Measurements from ENCODE around the gene PRR29. TPM values are rescaled to one million over a fixed set of nuclear protein-coding genes. Genes with fewer than 3 reads are reported as not detected.
"Not testable (repeated sequence)": the region's sequence is repeated elsewhere in the genome, so short reads cannot be mapped to it uniquely, and the experiment has no call there.

PRR29 gene
- total RNA-seq, 1 experiment from 2014 or later = 0.52 TPM

- H3K27me3 ChIP-seq (ENCODE audit: control insufficient read depth, insufficient read depth, low read length) = no peaks in the 10 kb centered on the region; the same call in 1 of the 2 replicates
- no peak overlapping the region for H3K4me3 ChIP-seq (ENCODE audit: insufficient read depth, low read depth, low read length)
- DNase-seq = no peak
- no peaks in the 10 kb centered on the region for H3K36me3 ChIP-seq (replicated peaks; ENCODE audit: control insufficient read depth, insufficient read depth, low read length)
Measured at GRCh38 chr17:63966646-63967264, 31.4 kb upstream of the PRR29 start.

GRCh38 chr17:63967953-63968352, 30.2 kb upstream of the PRR29 start:
- H3K36me3 ChIP-seq (replicated peaks; ENCODE audit: control insufficient read depth, insufficient read depth, low read length) = no peaks in the 10 kb centered on the region
- no peak for DNase-seq
- no peaks in the 10 kb centered on the region; the same call in 1 of the 2 replicates for H3K27me3 ChIP-seq (ENCODE audit: control insufficient read depth, insufficient read depth, low read length)
- no peak overlapping the region for H3K4me3 ChIP-seq (ENCODE audit: insufficient read depth, low read depth, low read length)

- no peak for DNase-seq
- Histone ChIP-seq H3K36me3 (replicated peaks; ENCODE audit: control insufficient read depth, insufficient read depth, low read length) (no peaks in the 10 kb centered on the region), H3K27me3 (ENCODE audit: control insufficient read depth, insufficient read depth, low read length) (no peaks in the 10 kb centered on the region; the same call in 1 of the 2 replicates), H3K4me3 (ENCODE audit: insufficient read depth, low read depth, low read length) (no peak overlapping the region)
Measured at GRCh38 chr17:63969278-63969677, 28.9 kb upstream of the PRR29 start.

GRCh38 chr17:63972796-63973195, 25.4 kb upstream of the PRR29 start, which contains the start of gene SCN4A:
TSS of gene SCN4A (minus strand) at chr17:63972918. CDS start at chr17:63972841, 77 bp downstream.
- no peaks in the 10 kb centered on the region for H3K36me3 ChIP-seq (replicated peaks; ENCODE audit: control insufficient read depth, insufficient read depth, low read length)
- DNase-seq = no peak
- H3K4me3 ChIP-seq (ENCODE audit: insufficient read depth, low read depth, low read length) = no peak within 1 kb of the TSS
- H3K27me3 ChIP-seq (ENCODE audit: control insufficient read depth, insufficient read depth, low read length) = no peaks in the 10 kb centered on the region; the same call in 1 of the 2 replicates

GRCh38 chr17:63973247-63973646, 24.9 kb upstream of the PRR29 start:
- no peaks in the 10 kb centered on the region; the same call in 1 of the 2 replicates for H3K27me3 ChIP-seq (ENCODE audit: control insufficient read depth, insufficient read depth, low read length)
- no peak overlapping the region for H3K4me3 ChIP-seq (ENCODE audit: insufficient read depth, low read depth, low read length)
- H3K36me3 ChIP-seq (replicated peaks; ENCODE audit: control insufficient read depth, insufficient read depth, low read length) = no peaks in the 10 kb centered on the region
- no peak for DNase-seq

- H3K4me3 ChIP-seq (ENCODE audit: insufficient read depth, low read depth, low read length) = no peak overlapping the region
- no peak for DNase-seq
- H3K36me3 ChIP-seq (replicated peaks; ENCODE audit: control insufficient read depth, insufficient read depth, low read length) = no peaks in the 10 kb centered on the region
- H3K27me3 ChIP-seq (ENCODE audit: control insufficient read depth, insufficient read depth, low read length) = no peaks in the 10 kb centered on the region
Measured at GRCh38 chr17:63973930-63974593, 24.1 kb upstream of the PRR29 start.

- Histone ChIP-seq H3K36me3 (replicated peaks; ENCODE audit: control insufficient read depth, insufficient read depth, low read length) (no peaks in the 10 kb centered on the region), H3K27me3 (ENCODE audit: control insufficient read depth, insufficient read depth, low read length) (no peaks in the 10 kb centered on the region), H3K4me3 (ENCODE audit: insufficient read depth, low read depth, low read length) (no peak overlapping the region)
- no peak for DNase-seq
Measured at GRCh38 chr17:63974594-63975192, 23.5 kb upstream of the PRR29 start.

GRCh38 chr17:63975541-63976092, 22.5 kb upstream of the PRR29 start:
- H3K27me3 ChIP-seq (ENCODE audit: control insufficient read depth, insufficient read depth, low read length) = no peaks in the 10 kb centered on the region
- no peak overlapping the region for H3K4me3 ChIP-seq (ENCODE audit: insufficient read depth, low read depth, low read length)
- no peaks in the 10 kb centered on the region for H3K36me3 ChIP-seq (replicated peaks; ENCODE audit: control insufficient read depth, insufficient read depth, low read length)
- no peak for DNase-seq

- H3K4me3 ChIP-seq (ENCODE audit: insufficient read depth, low read depth, low read length) = no peak overlapping the region
- H3K36me3 ChIP-seq (replicated peaks; ENCODE audit: control insufficient read depth, insufficient read depth, low read length) = no peaks in the 10 kb centered on the region
- H3K27me3 ChIP-seq (ENCODE audit: control insufficient read depth, insufficient read depth, low read length) = no peaks in the 10 kb centered on the region
- no peak for DNase-seq
Measured at GRCh38 chr17:63976702-63977101, 21.4 kb upstream of the PRR29 start.

GRCh38 chr17:63978272-63979200, 19.6 kb upstream of the PRR29 start:
- Histone ChIP-seq H3K36me3 (replicated peaks; ENCODE audit: control insufficient read depth, insufficient read depth, low read length) (no peaks in the 10 kb centered on the region), H3K4me3 (ENCODE audit: insufficient read depth, low read depth, low read length) (no peak overlapping the region), H3K27me3 (ENCODE audit: control insufficient read depth, insufficient read depth, low read length) (no peaks in the 10 kb centered on the region)
- no peak for DNase-seq

GRCh38 chr17:63982641-63983040, 15.5 kb upstream of the PRR29 start:
- not testable (repeated sequence) for H3K4me3 ChIP-seq (ENCODE audit: insufficient read depth, low read depth, low read length); H3K36me3 ChIP-seq (replicated peaks; ENCODE audit: control insufficient read depth, insufficient read depth, low read length); H3K27me3 ChIP-seq (ENCODE audit: control insufficient read depth, insufficient read depth, low read length); DNase-seq

GRCh38 chr17:63983320-63983719, 14.8 kb upstream of the PRR29 start:
- no peak for DNase-seq
- Histone ChIP-seq H3K27me3 (ENCODE audit: control insufficient read depth, insufficient read depth, low read length) (no peaks in the 10 kb centered on the region), H3K4me3 (ENCODE audit: insufficient read depth, low read depth, low read length) (no peak overlapping the region), H3K36me3 (replicated peaks; ENCODE audit: control insufficient read depth, insufficient read depth, low read length) (no peaks in the 10 kb centered on the region)

- DNase-seq = no peak
- Histone ChIP-seq H3K4me3 (ENCODE audit: insufficient read depth, low read depth, low read length) (no peak overlapping the region), H3K36me3 (replicated peaks; ENCODE audit: control insufficient read depth, insufficient read depth, low read length) (no peaks in the 10 kb centered on the region), H3K27me3 (ENCODE audit: control insufficient read depth, insufficient read depth, low read length) (no peaks in the 10 kb centered on the region; the same call in 1 of the 2 replicates)
Measured at GRCh38 chr17:63984236-63984635, 13.9 kb upstream of the PRR29 start.

All from H7 (cell line).